HG03097 (cell line): ENCODE measurements around the gene PTPA.

Source experiments
- ATAC-seq: cut with Tn5 transposase; IDR thresholded peaks from one replicate; pipeline ENCODE4 v1.9.1; 2021; ENCODE audit not compliant: unreplicated experiment, low FRiP score

Gene PTPA

DNA sequence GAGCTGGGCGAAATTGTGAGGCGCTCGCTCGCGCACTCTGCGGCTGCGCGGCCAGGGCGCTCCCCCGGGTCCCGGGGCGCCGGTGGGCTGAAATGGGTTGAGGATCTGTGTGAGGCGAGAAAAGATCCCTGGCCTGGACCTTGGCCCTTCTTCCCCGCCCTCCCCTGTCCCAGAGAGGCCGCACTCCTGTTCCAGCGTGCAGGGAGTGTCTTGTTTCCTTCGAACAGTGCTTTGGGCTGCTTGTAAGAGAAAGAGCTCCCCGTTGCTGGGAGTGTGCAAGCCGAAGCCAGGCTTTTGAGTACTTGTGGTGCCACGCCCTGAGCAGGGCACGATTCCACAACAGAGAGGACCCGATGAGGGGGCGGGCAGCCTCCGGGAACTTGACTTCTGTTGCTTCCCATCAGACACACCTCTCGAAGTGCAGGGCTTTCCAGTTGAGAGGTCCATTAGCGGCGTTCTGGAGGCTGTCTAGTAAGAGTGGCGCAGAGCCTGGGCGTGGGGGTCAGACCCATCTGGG lies 29.8 kb upstream of the PTPA start:
- no peak for ATAC-seq

- ATAC-seq = no peak
Measured at GRCh38 chr9:129084087-129084486, 27.1 kb upstream of the PTPA start.

DNA sequence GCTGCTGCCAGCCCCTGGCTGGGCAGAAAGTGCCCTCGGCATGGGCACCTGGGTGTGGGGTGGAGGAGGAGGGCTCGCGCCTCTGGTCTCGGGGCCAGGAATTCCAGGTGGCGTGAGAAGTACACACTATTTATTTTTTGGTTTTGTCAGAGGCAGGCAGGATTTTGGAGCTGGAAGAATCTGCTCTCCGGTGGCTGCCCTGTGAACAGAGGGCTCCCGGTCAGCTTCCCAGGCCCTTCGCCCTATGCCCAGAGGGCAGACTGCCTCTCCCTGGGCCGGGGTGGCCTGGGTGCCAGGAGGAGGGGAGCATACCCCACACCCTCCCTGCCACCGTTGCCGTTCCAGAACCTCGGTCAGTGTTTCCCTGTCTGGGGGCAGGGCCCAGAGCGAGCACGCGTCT lies 22.0 kb upstream of the PTPA start:
- ATAC-seq = no peak

DNA sequence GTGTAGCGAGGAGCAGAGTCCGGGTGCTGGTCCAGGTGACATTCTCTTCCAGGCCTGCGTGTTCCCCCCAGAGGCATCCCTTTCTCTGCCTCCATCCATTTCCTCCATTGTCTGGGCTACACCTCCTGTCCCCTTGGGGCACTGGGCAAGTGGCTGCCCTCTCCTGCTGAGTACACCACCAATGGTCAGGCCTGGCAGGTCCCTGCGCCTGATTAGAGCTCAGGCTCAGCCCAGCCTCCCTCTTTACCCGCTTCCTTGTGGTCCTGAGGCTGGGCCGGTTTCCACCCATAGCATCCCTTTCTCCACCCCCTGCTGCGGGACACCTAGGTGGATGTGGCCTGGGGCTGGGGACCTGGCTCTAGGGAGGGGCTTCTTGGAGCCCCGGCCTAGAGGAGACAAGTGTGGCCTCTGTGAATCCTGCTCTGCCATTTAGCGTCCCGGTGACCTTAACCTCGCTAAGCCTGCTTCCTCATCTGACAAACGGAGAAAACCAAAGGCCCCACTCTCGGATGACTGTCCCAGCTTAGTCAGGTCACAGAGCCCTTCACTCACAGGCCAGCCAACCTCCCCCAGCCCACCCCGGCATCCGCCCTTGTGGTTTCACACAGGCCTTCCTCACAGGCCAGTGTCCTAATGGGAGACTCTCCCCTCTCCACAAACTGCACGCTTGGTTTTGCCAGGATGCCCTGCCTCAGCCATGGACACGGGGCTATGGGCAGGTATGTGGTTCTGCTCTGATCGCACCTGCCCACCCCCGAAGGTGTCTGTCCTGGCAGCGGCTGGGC lies 17.4 kb upstream of the PTPA start:
- ATAC-seq = no peak

DNA sequence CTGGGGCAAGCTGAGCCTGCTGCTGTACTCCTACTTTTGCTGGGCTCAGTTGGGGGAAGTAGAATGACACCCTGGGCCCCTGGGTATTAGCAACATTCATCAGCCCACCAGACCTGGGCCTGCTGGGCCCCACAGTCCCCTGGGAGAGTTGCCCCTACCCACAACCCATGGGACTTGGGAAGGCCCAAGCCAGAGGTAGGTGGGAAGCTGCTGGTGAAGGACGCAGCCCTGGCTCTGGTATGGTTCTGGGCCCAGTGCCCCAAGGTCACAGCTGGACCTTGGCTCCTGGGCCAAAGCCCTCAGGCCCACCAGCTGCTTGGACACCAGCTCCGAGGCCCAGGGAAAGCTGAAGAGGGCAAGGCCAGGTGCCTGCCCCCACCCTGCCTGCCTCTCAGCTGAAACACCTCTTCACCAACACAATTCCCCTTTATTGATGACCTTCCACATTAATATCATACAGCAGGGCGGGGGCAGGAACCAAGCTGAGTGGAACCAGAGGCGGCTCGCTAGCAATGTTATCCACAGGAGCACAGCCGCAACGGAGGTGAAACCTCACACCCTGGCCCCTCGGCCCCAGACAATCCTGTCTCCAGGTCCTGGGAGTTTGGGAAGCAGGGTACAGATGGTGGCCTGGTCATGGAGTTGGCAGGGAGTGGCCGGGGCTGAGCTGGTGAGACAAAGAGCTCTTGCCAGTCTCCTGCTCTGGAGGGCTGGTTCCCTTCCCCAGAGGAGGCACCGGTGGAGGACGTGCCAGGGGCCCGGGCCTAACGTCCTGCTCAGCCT lies 16.6 kb upstream of the PTPA start:
- no peak for ATAC-seq

GRCh38 chr9:129095170-129095667 lies 16.0 kb upstream of the PTPA start:
- no peak for ATAC-seq

- ATAC-seq = no peak
Measured at GRCh38 chr9:129095908-129096307, 15.3 kb upstream of the PTPA start.

DNA sequence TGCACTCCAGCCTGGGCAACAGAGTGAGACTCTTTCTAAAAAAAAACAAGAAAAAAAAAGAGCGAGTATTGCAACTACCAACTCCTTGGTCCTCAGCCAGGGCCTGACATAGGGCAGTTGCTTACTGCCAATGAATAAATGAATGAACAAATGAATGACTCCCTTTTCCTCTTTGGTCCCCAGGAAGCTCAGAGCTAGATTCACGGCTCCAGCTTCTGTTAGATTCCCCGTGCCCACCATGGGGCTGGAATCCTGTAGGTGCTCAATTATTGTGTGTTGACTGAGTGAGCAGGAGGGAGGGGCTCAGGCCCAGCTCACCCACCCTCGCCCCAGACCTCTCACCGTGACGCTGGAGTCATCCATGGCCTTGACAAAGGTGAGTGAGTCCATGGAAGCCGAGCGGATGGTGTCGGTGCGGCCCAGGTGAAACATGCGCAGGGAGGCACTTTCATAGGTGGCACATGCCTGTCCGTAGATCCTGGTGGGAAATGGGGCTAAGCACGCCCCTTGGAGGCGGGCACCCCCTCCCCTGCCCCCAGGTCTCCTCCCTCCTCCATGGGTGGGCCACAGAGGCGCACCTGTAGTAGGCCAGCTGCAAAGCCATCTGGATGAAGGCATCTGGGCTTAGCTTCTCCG lies 13.4 kb upstream of the PTPA start:
- no peak for ATAC-seq

DNA sequence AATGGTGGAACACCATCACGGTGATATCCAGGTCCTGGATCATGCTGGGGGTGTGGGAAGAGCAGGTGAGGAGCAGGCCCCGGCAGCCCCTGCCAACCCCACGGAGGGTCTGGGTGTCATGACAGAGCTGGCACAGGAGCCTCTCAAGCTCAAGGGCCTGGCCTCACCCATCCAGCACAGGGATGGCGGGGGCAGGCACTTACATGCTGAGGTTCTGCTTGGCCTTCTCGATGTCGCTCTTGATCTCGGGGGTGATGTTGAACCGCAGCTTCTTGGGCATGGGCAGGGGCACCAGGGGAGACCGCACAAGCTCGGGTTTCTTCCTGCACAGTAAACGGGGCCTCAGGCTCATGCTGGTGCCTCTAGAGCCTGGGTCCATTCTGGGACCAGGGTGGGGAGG lies 12.9 kb upstream of the PTPA start:
- no peak for ATAC-seq

GRCh38 chr9:129100383-129101169 lies 10.6 kb upstream of the PTPA start:
- ATAC-seq = no peak

DNA sequence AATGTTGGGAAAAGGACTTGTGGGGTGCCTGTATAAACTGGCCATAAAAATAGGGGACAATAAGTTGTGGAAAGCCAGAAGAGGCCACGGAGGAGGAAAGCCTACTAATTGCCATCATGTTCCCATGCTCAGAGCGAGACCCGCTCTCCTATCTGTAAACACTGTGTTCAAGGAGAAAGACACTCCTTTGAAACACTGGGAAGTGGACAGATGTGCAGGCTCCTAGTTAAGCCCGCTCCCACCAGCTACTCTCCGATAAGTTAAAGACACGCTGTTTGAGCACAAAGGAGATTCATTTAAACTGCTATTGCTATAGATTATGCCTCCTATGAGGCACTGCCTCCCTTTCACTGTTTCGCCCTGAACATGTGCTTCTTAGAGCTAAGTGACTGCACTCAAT lies 9.9 kb upstream of the PTPA start:
- no peak for ATAC-seq

GRCh38 chr9:129102095-129102525 lies 9.1 kb upstream of the PTPA start:
- no peak for ATAC-seq

- ATAC-seq = no peak
Measured at GRCh38 chr9:129102791-129103594, 8.2 kb upstream of the PTPA start.

GRCh38 chr9:129103595-129103965 lies 7.6 kb upstream of the PTPA start:
- ATAC-seq = no peak

DNA sequence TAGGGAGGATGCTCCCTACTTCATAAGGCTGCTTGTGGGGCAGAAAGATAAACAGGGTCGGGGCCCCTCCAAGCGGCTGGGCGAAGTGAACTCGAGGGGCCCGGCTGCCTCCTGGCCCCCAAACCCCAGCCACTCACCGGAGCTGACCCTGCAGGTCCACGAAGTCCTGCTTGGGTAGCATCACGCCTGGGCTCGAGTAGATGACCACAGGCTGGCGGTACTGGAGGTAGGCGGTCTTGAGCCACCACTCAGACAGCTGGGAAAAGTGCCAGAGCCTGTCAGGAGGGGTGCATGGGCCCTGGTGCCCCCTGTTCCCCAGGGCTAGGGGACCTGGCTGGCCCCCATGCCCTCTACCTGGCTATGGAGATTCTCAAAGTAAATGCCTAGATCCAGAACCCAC lies 7.2 kb upstream of the PTPA start:
- ATAC-seq = no peak

DNA sequence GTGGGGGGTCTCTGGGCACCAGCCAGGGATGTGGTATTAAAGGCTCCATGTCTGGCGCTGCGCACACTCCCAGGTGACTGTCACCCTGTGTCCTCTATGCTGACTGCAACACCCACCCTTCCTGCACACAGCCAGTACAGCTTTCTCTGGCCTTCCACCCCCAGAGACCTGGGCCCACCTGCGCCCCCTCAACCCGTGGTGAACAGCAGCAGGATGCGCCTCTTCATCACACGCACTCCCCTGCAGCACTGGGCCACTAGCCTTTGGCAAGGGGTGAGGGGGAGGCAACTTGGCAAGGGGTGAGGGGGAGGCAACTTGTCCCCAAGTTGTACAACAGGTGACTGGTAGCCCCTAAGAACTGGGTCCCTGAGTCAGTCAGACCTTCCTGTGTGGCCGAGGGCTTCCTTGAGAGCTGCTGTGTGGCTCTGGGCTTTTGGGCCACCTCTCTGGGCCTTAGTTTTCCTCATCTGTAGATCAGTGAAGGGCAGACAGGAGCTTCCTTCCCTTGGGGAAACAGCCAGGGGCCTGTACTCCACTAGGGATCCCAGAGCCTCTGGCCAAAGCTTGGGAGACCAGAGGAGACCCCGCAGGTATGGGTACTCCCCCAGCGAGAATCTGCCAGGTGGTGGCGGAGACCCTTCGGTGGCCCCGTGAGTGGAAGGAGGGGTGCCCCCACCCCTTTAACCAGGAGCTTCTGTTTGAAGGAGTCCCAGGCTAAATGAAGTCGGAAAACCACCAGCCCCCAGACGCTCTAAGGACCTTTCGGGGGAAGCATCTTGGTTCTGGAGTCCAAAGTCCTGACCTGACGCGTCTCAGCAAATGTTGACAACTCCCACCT lies 5.1 kb upstream of the PTPA start:
- ATAC-seq = no peak

DNA sequence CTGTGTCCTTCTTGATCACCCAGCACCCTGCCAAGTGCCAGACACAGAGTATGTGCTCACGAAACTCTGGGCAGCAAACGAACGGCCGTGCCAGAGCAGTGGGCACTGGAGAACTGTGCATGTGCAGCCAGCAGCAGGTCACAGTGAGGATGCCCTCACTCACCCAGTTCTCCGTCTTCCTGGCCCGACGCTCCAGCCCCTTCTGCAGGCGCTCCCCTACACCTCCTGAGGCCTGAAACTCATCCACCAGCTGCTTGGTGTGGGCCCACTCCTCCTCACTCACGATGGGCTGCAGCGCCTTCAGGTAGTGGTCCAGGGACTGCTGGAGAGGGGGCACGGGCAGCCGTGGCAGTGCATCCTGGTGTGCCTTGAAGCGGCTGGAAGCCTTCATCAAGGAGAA lies 3.6 kb upstream of the PTPA start:
- no peak for ATAC-seq

- no peak for ATAC-seq
Measured at GRCh38 chr9:129108083-129108804, 3.0 kb upstream of the PTPA start.
